Stimulated activated CD4-positive, alpha-beta T cell treated with anti-CD3 and anti-CD28 coated beads, Interleukin-15, amount 100 ng/mL, for 48 hours (primary cell): ENCODE results near the gene PCDHGA9.
A peak's percentile ranks its signal among the peaks of the same experiment; 100 is the strongest.
"Not testable (repeated sequence)": the region's sequence is repeated elsewhere in the genome, so short reads cannot be mapped to it uniquely, and the experiment has no call there.

Source experiments
- DNase-seq, 2 donors: peaks; one replicate each; pipeline ENCODE4 v3.0.0-alpha.2; 2020; ENCODE audit warnings: low read depth in 2 of 2

Gene PCDHGA9

DNA sequence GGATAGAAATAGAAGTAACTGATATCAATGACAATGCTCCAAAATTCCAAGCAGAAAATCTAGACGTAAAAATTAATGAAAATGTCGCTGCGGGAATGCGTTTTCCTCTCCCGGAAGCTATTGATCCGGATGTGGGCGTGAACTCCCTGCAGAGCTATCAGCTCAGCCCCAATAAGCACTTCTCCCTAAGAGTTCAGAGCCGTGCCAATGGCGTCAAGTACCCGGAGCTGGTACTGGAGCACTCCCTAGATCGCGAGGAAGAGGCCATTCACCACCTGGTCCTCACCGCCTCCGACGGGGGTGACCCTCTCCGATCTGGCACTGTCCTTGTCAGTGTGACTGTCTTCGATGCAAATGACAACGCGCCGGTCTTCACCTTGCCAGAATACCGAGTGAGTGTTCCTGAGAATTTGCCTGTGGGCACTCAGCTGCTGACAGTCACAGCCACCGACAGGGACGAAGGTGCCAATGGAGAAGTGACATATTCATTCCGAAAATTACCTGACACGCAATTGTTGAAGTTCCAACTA lies 11.0 kb downstream of the PCDHGA9 start:
- DNase-seq: no peak

DNA sequence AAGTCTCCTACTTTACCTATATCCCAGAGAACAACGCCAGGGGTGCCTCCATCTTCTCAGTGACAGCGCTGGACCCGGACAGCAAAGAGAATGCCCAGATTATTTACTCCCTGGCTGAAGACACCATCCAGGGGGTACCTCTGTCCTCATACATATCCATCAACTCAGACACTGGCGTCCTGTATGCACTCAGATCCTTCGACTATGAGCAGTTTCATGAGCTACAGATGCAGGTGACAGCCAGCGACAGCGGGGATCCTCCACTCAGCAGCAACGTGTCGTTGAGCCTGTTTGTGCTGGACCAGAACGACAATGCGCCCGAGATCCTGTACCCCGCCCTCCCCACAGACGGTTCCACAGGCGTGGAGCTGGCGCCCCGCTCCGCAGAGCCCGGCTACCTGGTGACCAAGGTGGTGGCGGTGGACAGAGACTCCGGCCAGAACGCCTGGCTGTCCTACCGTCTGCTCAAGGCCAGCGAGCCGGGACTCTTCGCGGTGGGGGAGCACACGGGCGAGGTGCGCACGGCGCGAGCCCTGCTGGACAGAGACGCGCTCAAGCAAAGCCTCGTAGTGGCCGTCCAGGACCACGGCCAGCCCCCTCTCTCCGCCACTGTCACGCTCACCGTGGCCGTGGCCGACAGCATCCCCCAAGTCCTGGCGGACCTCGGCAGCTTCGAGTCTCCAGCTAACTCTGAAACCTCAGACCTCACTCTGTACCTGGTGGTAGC lies 12.1 kb downstream of the PCDHGA9 start:
- DNase-seq: not testable (repeated sequence)

DNA sequence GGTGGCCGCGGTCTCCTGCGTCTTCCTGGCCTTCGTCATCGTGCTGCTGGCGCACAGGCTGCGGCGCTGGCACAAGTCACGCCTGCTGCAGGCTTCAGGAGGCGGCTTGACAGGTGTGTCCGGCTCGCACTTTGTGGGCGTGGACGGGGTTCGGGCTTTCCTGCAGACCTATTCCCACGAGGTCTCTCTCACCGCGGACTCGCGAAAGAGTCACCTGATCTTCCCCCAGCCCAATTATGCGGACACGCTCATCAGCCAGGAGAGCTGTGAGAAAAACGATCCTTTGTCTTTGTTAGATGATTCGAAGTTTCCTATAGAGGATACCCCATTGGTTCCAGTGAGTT lies 12.7 kb downstream of the PCDHGA9 start:
- not testable (repeated sequence) for DNase-seq

DNA sequence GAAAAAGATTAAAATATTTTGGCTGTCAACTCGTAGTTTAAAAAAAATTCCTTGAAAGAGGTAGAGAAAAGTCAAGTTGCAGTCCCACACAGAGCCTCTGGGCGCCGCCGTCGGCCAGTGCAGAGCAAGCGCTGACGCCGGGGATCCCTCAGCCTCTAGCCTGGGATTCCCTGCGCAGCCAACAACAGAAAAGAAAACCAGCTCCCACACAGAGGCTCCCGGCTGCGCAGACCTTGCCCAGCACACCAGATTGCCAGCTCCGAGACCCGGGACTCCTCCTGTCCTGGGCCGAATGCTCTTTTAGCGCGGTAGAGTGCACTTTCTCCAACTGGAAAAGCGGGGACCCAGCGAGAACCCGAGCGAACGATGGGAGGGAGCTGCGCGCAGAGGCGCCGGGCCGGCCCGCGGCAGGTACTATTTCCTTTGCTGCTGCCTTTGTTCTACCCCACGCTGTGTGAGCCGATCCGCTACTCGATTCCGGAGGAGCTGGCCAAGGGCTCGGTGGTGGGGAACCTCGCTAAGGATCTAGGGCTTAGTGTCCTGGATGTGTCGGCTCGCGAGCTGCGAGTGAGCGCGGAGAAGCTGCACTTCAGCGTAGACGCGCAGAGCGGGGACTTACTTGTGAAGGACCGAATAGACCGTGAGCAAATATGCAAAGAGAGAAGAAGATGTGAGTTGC lies 15.1 kb downstream of the PCDHGA9 start, which contains the start of gene PCDHGB7:
TSS of gene PCDHGB7 (plus strand) at position 184 of the 679 bp plus-strand sequence. CDS start at position 367, 183 bp downstream.
- peak; percentile 35 to 39 for DNase-seq

DNA sequence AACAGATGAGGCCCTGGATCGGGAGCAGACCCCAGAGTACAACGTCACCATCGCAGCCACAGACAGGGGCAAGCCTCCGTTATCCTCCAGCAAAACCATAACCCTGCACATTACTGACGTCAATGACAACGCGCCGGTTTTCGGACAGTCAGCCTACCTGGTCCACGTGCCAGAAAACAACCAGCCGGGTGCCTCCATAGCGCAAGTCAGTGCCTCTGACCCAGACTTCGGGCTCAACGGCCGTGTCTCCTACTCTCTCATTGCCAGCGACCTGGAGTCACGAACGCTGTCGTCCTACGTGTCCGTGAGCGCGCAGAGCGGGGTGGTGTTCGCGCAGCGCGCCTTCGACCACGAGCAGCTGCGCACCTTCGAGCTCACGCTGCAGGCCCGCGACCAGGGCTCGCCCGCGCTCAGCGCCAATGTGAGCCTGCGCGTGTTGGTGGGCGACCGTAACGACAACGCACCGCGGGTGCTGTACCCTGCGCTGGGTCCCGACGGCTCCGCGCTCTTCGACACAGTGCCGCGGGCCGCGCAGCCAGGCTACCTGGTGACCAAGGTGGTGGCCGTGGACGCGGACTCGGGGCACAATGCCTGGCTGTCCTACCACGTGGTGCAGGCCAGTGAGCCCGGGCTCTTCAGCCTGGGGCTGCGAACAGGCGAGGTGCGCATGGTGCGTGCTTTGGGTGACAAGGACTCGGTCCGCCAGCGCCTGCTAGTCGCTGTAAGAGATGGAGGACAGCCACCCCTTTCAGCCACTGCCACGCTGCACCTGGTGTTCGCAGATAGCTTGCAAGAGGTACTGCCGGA lies 16.7 kb downstream of the PCDHGA9 start:
- DNase-seq: no peak

DNA sequence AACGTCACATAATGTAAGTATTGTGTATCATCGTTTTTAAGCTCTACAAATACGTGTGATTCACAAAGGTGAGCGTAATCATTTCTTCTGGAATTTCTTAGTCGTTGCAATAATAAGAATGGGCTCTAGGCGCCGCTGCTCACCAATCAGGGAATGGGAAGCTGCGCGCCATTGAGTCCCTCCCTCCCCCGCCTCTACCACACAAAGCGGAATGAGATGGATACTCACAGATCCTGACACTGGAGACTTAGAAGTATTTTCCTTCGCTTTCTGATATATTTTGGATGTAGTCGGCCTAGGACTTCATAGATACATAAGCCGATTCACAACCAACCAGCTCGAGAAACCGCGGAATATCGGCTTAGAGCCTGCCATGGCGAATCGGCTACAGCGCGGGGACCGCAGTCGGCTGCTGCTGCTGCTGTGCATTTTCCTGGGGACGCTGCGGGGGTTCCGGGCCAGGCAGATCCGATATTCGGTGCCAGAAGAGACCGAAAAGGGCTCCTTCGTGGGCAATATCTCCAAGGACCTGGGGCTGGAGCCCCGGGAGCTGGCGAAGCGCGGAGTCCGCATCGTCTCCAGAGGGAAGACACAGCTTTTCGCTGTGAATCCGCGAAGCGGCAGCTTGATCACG lies 18.4 kb downstream of the PCDHGA9 start, which contains the start of gene PCDHGA11:
TSS of gene PCDHGA11 (plus strand) at position 197 of the 634 bp plus-strand sequence. CDS start at position 374, 177 bp downstream.
- DNase-seq: peak in 1 of 2 donors; percentile 36

DNA sequence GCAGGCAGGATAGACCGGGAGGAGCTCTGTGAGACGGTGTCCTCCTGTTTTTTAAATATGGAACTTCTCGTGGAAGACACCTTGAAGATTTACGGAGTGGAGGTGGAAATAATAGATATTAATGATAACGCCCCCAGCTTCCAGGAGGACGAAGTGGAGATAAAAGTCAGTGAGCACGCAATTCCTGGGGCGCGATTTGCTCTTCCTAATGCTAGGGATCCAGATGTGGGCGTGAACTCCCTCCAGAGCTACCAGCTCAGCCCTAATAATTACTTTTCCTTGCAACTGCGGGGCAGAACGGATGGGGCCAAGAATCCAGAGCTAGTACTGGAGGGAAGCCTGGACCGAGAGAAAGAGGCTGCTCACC lies 18.9 kb downstream of the PCDHGA9 start:
- no peak for DNase-seq

DNA sequence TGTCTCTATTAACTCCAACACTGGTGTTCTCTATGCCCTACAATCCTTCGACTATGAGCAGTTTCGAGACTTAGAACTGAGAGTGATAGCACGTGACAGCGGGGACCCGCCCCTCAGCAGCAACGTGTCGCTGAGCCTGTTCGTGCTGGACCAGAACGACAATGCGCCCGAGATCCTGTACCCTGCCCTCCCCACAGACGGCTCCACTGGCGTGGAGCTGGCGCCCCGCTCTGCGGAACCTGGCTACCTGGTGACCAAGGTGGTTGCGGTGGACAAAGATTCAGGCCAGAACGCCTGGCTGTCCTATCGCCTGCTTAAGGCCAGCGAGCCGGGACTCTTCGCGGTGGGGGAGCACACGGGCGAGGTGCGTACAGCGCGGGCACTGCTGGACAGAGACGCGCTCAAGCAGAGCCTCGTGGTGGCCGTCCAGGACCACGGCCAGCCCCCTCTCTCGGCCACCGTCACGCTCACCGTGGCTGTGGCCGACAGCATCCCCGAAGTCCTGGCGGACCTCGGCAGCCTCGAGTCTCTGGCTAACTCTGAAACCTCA lies 20.2 kb downstream of the PCDHGA9 start:
- DNase-seq: no peak

DNA sequence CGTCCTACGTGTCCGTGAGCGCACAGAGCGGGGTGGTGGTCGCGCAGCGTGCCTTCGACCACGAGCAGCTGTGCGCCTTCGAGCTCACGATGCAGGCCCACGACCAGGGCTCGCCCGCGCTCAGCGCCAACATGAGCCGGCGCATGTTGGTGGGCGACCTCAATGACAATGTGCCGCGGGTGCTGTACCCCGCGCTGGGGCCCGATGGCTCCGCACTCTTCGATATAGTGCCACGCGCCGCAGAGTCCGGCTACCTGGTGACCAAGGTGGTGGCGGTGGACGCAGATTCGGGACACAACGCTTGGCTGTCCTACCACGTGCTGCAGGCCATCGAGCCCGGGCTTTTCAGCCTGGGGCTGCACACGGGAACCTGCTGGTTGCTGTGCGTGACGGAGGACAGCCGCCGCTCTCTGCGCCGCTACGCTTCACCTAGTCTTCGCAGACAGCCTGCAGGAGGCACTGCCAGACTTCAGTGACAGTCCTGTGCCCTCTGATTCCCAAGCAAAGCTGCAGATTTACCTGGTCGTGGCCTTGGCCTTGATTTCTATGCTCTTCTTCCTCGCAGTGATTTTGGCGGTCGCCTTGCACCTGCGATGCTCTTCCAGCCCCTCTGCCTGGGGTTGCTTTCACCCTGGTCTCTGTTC lies 25.3 kb downstream of the PCDHGA9 start:
- no peak for DNase-seq

DNA sequence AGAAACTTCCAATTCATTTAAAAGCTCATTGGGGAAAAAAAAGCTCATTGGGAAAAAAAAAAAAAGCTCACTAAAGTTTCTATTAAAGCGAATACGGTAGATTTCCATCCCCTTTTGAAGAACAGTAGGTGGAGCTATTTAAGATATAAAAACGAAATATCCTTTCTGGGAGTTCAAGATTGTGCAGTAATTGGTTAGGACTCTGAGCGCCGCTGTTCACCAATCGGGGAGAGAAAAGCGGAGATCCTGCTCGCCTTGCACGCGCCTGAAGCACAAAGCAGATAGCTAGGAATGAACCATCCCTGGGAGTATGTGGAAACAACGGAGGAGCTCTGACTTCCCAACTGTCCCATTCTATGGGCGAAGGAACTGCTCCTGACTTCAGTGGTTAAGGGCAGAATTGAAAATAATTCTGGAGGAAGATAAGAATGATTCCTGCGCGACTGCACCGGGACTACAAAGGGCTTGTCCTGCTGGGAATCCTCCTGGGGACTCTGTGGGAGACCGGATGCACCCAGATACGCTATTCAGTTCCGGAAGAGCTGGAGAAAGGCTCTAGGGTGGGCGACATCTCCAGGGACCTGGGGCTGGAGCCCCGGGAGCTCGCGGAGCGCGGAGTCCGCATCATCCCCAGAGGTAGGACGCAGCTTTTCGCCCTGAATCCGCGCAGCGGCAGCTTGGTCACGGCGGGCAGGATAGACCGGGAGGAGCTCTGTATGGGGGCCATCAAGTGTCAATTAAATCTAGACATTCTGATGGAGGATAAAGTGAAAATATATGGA lies 27.9 kb downstream of the PCDHGA9 start, which contains the start of gene PCDHGA12:
TSS of gene PCDHGA12 (plus strand) at position 176 of the 782 bp plus-strand sequence. CDS start at position 429, 253 bp downstream.
- DNase-seq: peak in 1 of 2 donors; percentile 25

DNA sequence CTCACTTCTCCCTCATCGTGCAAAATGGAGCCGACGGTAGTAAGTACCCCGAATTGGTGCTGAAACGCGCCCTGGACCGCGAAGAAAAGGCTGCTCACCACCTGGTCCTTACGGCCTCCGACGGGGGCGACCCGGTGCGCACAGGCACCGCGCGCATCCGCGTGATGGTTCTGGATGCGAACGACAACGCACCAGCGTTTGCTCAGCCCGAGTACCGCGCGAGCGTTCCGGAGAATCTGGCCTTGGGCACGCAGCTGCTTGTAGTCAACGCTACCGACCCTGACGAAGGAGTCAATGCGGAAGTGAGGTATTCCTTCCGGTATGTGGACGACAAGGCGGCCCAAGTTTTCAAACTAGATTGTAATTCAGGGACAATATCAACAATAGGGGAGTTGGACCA lies 28.7 kb downstream of the PCDHGA9 start:
- DNase-seq: no peak

DNA sequence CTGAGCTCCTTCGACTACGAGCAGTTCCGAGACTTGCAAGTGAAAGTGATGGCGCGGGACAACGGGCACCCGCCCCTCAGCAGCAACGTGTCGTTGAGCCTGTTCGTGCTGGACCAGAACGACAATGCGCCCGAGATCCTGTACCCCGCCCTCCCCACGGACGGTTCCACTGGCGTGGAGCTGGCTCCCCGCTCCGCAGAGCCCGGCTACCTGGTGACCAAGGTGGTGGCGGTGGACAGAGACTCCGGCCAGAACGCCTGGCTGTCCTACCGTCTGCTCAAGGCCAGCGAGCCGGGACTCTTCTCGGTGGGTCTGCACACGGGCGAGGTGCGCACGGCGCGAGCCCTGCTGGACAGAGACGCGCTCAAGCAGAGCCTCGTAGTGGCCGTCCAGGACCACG lies 29.7 kb downstream of the PCDHGA9 start:
- not testable (repeated sequence) for DNase-seq

DNA sequence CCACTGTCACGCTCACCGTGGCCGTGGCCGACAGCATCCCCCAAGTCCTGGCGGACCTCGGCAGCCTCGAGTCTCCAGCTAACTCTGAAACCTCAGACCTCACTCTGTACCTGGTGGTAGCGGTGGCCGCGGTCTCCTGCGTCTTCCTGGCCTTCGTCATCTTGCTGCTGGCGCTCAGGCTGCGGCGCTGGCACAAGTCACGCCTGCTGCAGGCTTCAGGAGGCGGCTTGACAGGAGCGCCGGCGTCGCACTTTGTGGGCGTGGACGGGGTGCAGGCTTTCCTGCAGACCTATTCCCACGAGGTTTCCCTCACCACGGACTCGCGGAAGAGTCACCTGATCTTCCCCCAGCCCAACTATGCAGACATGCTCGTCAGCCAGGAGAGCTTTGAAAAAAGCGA lies 30.1 kb downstream of the PCDHGA9 start:
- not testable (repeated sequence) for DNase-seq

DNA sequence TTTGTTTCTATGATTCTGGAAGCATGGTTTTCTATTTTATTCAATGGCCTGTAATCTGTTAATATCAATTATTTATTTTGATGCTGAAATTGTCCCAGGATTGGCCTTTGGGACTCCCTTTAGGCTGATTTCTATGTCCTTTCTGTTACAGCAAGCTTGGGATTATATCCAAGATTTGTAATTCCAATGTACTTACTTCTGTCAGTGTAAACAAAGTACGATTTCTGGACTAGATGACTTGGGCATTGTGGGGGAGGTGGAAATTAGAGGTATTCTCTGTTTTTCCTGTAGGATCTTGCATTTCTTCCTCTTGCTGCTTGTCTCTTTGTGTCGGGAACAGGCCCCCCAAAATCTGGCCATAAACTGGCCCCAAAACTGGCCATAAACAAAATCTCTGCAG lies 31.4 kb downstream of the PCDHGA9 start:
- DNase-seq: no peak

DNA sequence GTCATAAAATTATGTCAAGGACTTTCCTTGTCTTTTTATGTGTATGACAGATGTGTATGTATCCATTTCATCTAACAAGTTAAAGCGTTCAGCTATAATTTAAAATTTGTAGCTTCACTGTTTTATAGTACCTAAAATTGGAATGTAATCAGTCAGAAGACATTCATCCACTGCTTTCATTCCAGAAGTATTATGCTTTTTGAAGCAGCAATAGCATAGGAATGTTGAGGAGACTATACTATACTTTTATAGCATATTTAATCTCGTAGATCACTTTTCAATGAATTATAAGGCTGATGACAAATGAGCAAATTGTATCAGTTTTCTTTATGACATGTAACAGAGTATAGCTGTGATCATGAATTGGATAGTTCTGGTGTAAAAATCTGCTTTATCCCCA lies 34.6 kb downstream of the PCDHGA9 start:
- no peak for DNase-seq

DNA sequence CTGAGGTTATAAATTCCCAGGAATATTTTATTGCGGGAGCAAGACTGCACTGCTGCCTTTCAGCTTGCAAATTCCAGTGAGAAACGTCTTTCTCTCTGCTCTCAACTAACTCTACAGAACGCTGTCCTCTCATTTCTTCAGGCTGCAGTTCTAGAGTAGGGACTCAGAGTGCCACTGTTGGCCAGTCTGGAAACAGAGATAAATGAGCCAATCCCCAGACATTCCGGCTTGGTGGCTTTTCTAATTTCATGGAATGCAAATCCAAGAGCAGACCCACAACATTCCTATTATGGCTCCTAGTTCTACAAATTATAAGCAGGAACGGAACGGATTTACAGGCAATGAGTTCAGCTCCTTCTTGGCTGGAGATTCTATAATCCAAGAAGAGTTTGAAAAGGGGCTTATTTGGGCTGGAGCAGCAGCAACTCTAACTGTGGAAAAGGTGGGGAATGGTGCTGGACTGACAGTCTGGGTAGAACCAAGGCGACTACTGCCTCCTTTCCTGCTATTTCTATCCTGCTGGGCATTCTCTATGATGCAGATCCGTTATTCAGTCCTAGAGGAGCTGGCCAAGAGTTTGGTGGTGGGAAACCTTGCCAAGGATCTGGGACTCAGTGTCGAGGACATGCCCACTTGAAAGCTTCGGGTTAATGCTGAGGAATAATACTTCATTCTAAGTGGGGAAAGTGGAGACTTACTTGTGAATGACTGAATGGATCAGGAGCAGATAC lies 37.0 kb downstream of the PCDHGA9 start:
- no peak for DNase-seq

DNA sequence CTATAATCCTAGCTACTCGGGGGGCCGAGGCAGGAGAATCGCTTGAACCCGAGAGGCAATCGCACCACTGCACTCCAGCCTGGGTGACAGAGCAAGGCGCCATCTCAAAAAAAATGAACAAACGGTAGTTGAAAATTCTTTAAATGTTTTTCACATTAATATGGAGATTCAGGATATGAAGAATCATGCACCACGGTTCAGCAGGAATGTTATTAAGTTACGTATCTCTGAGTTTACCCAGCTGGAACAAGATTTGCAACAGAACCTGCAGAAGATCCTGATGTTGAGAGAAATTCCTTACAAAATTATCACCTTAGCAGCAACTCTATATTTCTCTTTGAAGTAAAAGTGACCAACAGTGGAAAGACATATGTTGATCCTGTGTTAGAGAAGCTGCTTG lies 37.8 kb downstream of the PCDHGA9 start:
- no peak for DNase-seq

DNA sequence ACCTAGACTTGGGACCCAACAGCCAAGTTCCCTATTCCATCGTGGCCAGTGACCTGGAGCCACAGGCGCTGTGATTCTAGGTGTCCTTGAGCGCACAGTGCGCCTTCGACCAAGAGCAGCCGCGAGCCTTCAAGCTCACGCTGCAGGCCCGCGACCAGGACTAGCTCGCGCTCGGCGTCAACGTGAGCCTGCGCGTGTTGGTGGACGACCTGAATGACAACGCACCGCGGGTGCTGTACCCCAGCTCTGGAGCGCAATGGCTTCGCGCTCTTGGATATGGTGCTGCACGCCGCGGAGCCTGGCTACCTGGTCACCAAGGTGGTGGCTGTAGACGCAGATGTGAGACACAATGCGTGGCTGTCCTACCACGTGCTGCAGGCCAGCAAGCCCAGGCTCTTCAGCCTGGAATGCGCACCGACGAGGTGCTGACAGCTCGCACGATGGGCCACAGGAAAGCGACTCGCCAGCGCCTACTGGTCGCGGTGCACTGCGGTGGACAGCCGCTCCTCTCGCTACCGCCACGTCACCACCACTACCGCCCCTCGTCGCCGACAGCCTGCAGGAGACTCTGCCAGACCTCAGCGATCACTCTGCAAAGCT lies 39.1 kb downstream of the PCDHGA9 start:
- DNase-seq: no peak
